Mucosa of descending colon (tissue), 3 donors: ENCODE results near the gene KRTAP3-1. TPM values are rescaled to one million over a fixed set of nuclear protein-coding genes. Genes with fewer than 3 reads are reported as not detected.

Source experiments
- ATAC-seq: fragments of 200-7000 bp; cut with Tn5 transposase; one replicate; pipeline ENCODE4 v1.9.1; 2020; ENCODE audit warnings: mild to moderate bottlenecking, moderate library complexity
- DNase-seq, 3 donors: peaks; one replicate each; pipeline ENCODE4 v3.0.0-alpha.2; 2020
- H3K36me3 ChIP-seq: fragments of 200-600 bp; one replicate; pipeline ENCODE4 v1.8.0; 2021; ENCODE audit warnings: low read depth, mild to moderate bottlenecking
- H3K4me1 ChIP-seq: fragments of 200-600 bp; one replicate; pipeline ENCODE4 v1.8.0; 2021; ENCODE audit warnings: low read depth, mild to moderate bottlenecking
- H3K4me3 ChIP-seq: fragments of 200-600 bp; one replicate; pipeline ENCODE4 v1.8.0; 2021; ENCODE audit warnings: mild to moderate bottlenecking
- H3K9me3 ChIP-seq: fragments of 200-600 bp; one replicate; pipeline ENCODE4 v1.8.0; 2021; ENCODE audit warnings: mild to moderate bottlenecking
- intact Hi-C, 2 donors: fragments of 100-400 bp; cut with DNase I in 1 of 2; cut with micrococcal nuclease in 1 of 2; formaldehyde crosslinking; loops; one replicate each; pipeline versions ENCODE4 v1.11.0 to v1.11.1; 2022; cut with DNase I, micrococcal nuclease
- total RNA-seq, 3 donors: library from RNA; stranded (reverse); fragmentation: NEBNext Ultra II Directional in 2 of 3; extraction: Animal tissue kit (Norgen Biotek cat#: 25700) in 2 of 3; gene quantifications; one replicate each; pipeline versions ENCODE4 v1.2.1 to v1.2.4, GENCODE V29; 2021 to 2023
- TF ChIP-seq, protein P1 (sequence below): fragments of 200-600 bp; IDR thresholded peaks from one replicate; pipeline ENCODE4 v1.8.0; 2022; ENCODE audit warnings: antibody characterized with exemption, mild to moderate bottlenecking
- donor health status: DM: no; HTN: no; CAD: no; lungs with moderate emphysema.
- donor health status: DM: no; HTN: no; CAD: no.
- donor health status: DM: no; HTN: yes; CAD: no.

Gene KRTAP3-1
- total RNA-seq, 3 donors from 2014 or later = not detected

DNA sequence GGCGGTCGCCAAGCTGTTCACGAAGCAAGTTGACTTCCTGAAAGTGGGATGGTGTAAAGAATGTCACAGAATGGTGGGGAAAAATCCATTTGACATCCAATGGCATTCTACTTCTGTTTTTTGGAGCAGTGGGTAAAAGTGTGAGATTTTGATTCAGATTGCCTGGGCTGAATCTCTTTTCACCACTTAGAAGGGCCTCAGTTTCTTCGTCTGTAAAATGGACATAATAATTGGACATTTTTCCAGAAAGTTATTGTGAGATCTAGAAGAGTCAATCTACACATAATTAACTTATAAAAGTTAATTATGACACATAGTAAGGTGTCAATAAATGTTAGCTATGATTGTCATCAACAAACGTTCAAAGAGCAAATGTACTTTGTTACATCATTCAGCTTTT is 27.8 kb downstream of the KRTAP3-1 start:
- no peak for ATAC-seq
- TF ChIP-seq, protein P1, sequence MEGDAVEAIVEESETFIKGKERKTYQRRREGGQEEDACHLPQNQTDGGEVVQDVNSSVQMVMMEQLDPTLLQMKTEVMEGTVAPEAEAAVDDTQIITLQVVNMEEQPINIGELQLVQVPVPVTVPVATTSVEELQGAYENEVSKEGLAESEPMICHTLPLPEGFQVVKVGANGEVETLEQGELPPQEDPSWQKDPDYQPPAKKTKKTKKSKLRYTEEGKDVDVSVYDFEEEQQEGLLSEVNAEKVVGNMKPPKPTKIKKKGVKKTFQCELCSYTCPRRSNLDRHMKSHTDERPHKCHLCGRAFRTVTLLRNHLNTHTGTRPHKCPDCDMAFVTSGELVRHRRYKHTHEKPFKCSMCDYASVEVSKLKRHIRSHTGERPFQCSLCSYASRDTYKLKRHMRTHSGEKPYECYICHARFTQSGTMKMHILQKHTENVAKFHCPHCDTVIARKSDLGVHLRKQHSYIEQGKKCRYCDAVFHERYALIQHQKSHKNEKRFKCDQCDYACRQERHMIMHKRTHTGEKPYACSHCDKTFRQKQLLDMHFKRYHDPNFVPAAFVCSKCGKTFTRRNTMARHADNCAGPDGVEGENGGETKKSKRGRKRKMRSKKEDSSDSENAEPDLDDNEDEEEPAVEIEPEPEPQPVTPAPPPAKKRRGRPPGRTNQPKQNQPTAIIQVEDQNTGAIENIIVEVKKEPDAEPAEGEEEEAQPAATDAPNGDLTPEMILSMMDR = no peak
- intact Hi-C loops = no loop called here
- Histone ChIP-seq H3K4me1 (no peaks in the 10 kb centered on the region), H3K4me3 (no peak overlapping the region), H3K36me3 (no peaks in the 10 kb centered on the region), H3K9me3 (no peaks in the 10 kb centered on the region)
- DNase-seq = no peak

- TF ChIP-seq, protein P1 = no peak
- no peak for DNase-seq
- Histone ChIP-seq H3K4me3 (no peak overlapping the region), H3K4me1 (no peaks in the 10 kb centered on the region), H3K36me3 (no peaks in the 10 kb centered on the region), H3K9me3 (no peaks in the 10 kb centered on the region)
- ATAC-seq = no peak
- intact Hi-C loops = no loop called here
Measured at GRCh38 chr17:40980596-40980995, 28.3 kb downstream of the KRTAP3-1 start.

- ATAC-seq (no peak), DNase-seq (no peak)
- Histone ChIP-seq H3K36me3 (no peaks in the 10 kb centered on the region), H3K4me1 (no peaks in the 10 kb centered on the region), H3K4me3 (no peak overlapping the region), H3K9me3 (no peaks in the 10 kb centered on the region)
- TF ChIP-seq, protein P1 = no peak
- intact Hi-C loops = no loop called here
Measured at GRCh38 chr17:40980117-40980516, 28.8 kb downstream of the KRTAP3-1 start.

DNA sequence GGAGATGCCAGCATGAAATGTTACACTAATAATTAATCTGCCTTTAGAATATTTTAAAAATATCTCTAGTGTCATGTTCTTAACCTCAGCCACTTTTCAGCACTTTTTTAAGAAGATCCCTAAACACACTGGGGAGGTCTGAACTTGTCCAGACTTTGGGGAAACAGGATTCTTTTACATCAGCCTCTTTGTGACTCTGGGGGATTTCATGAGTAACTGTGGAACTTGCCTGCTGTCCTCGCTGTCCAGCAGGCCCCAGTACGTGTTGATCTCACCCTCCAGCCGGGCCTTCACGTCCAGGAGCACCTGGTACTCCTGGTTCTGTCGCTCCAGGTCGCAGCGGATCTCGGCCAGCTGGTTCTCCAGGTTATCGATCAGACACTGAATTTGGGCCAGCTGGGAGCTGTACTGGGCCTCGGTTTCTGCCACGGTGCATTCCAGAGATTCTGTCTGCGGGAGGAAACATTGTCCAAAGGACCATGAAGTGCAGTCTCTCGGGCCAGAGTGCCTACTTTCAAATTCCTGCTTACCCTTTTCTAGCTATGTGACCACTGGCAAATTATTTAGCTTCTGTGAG is 30.3 kb downstream of the KRTAP3-1 start:
- TF ChIP-seq, protein P1 = no peak
- no peak for ATAC-seq
- intact Hi-C loops = no loop called here

DNA sequence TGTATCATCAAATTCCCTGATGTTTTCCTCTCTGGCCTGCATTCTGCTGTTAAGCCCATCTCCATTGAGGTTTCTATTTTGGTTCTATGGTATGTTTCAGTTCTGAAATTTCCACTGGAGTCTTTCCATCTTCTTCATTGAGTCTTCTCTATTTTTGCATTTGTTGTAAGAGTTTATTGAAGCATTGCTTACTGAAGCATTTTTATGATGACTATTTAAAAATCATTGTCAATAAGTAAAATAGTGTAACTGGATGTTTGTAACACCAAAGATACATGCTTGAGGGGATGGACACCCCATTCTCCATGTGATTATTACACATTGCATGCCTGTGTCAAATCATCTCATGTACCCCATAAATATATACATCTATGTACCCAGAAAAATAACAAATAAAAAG is 33.4 kb downstream of the KRTAP3-1 start:
- no peaks in the 10 kb centered on the region for H3K36me3 ChIP-seq
- no peak for DNase-seq
- TF ChIP-seq, protein P1 = no peak
- no peak for ATAC-seq
- H3K9me3 ChIP-seq = no peaks in the 10 kb centered on the region
- H3K4me3 ChIP-seq = no peak overlapping the region
- no peaks in the 10 kb centered on the region for H3K4me1 ChIP-seq
- intact Hi-C loops = no loop called here

More for the DNA sequence above, 30.3 kb downstream of the KRTAP3-1 start:
- Histone ChIP-seq H3K4me1 (no peaks in the 10 kb centered on the region), H3K36me3 (no peaks in the 10 kb centered on the region), H3K4me3 (no peak overlapping the region), H3K9me3 (no peaks in the 10 kb centered on the region)
- no peak for DNase-seq

DNA sequence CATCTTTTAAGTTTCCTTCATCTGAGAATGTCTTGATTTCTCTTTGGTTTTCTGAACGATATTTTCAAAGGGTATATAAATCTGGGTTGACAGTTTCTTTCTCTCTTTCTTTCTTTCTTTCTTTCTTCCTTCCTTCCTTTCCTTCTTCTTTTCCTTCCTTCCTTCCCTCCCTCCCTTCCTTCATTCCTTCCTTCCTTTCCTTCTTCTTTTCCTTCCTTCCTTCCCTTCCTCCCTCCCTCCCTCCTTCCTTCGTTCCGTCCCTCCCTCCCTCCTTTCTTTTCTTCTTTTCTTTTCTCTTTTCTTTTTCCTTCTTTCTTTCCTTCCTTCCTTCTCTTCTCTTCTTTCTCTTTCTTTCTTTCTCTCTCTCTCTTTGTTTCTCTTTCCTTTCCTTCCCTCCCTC is 34.6 kb downstream of the KRTAP3-1 start:
- Histone ChIP-seq H3K36me3 (no peaks in the 10 kb centered on the region), H3K4me1 (no peaks in the 10 kb centered on the region), H3K9me3 (no peaks in the 10 kb centered on the region), H3K4me3 (no peak overlapping the region)
- ATAC-seq (no peak), DNase-seq (no peak)
- intact Hi-C loops = no loop called here
- TF ChIP-seq, protein P1 = no peak
